ENCODE data around the gene AKR1C4. TPM values are rescaled to one million over a fixed set of nuclear protein-coding genes. Genes with fewer than 3 reads are reported as not detected.
"Not testable (repeated sequence)": the region's sequence is repeated elsewhere in the genome, so short reads cannot be mapped to it uniquely, and the experiment has no call there.

The AKR1C4 gene
- total RNA-seq, 1 donor from 2014 or later, result not detected

- H3K4me3 Mint-ChIP-seq, result no peak overlapping the region
- H3K27me3 ChIP-seq, result peaks cover 4% of the 10 kb centered on the region
These were observed 33.1 kb upstream of the AKR1C4 start for GRCh38 chr10:5163487-5163886.

GRCh38 chr10:5165738-5166137 is 30.9 kb upstream of the AKR1C4 start:
- Histone ChIP-seq H3K4me1 (peaks cover 14% of the 10 kb centered on the region), H2AFZ (replicated peaks) (no peak overlapping the region), H3K27ac (no peak overlapping the region), H4K20me1 (ENCODE audit: low read depth) (no peaks in the 10 kb centered on the region), H3K79me2 (ENCODE audit: low read depth) (no peaks in the 10 kb centered on the region), H3K9me3 (ENCODE audit: low read depth) (peaks cover 12% of the 10 kb centered on the region), H3K9ac (no peak overlapping the region), H3K27me3 (peaks cover 22% of the 10 kb centered on the region), H3K4me3 (no peak overlapping the region), H3F3A (ENCODE audit: low read depth) (peaks cover 12% of the 10 kb centered on the region), H3K4me2 (no peak overlapping the region), H3K36me3 (no peaks in the 10 kb centered on the region)
- Mint-ChIP-seq H3K36me3 (peaks cover 4% of the 10 kb centered on the region), H3K27me3 (ENCODE audit: insufficient read depth, low read depth) (peaks cover 3% of the 10 kb centered on the region), H3K9me3 (peaks cover 67% of the 10 kb centered on the region), H3K27ac (no peak overlapping the region), H3K4me3 (no peak overlapping the region), H3K4me1 (peaks cover 11% of the 10 kb centered on the region)
- DNase-seq (ENCODE audit: low spot score), result peak; percentile 6
- TF ChIP-seq EZH2phosphoT487 (IDR thresholded peaks at IDR 0.05) (no peak), EZH2 (IDR thresholded peaks at IDR 0.05) (no peak), CTCF (IDR thresholded peaks at IDR 0.05) (no peak)

More at GRCh38 chr10:5163487-5163886, 33.1 kb upstream of the AKR1C4 start:
- Histone ChIP-seq H3K4me3 (no peak overlapping the region), H3K27ac (no peak overlapping the region), H4K20me1 (ENCODE audit: low read depth) (no peaks in the 10 kb centered on the region), H3K9me3 (ENCODE audit: low read depth) (peaks cover 12% of the 10 kb centered on the region), H3F3A (ENCODE audit: low read depth) (no peaks in the 10 kb centered on the region), H3K4me2 (no peak overlapping the region), H3K79me2 (ENCODE audit: low read depth) (no peaks in the 10 kb centered on the region), H3K4me1 (no peaks in the 10 kb centered on the region), H3K9ac (no peak overlapping the region), H2AFZ (replicated peaks) (no peak overlapping the region), H3K36me3 (no peaks in the 10 kb centered on the region)
- H3K27me3 Mint-ChIP-seq (ENCODE audit: insufficient read depth, low read depth), result peaks cover 3% of the 10 kb centered on the region
- H3K9me3 Mint-ChIP-seq, result peaks cover 68% of the 10 kb centered on the region
- peaks cover 4% of the 10 kb centered on the region for H3K36me3 Mint-ChIP-seq
- DNase-seq (ENCODE audit: low spot score), result no peak
- H3K4me1 Mint-ChIP-seq, result no peaks in the 10 kb centered on the region
- H3K27ac Mint-ChIP-seq, result no peak overlapping the region
- TF ChIP-seq CTCF (IDR thresholded peaks at IDR 0.05) (no peak), EZH2 (IDR thresholded peaks at IDR 0.05) (no peak), EZH2phosphoT487 (IDR thresholded peaks at IDR 0.05) (no peak)

GRCh38 chr10:5168897-5169420 is 27.7 kb upstream of the AKR1C4 start:
- H3K9me3 ChIP-seq (ENCODE audit: low read depth), result peaks cover 12% of the 10 kb centered on the region
- Mint-ChIP-seq H3K27ac (peak overlapping the region; percentile 86), H3K9me3 (peaks cover 48% of the 10 kb centered on the region), H3K27me3 (ENCODE audit: insufficient read depth, low read depth) (peaks cover 3% of the 10 kb centered on the region), H3K4me1 (peaks cover 11% of the 10 kb centered on the region), H3K4me3 (peak overlapping the region; percentile 1), H3K36me3 (peaks cover 4% of the 10 kb centered on the region)
- TF ChIP-seq EZH2phosphoT487 (IDR thresholded peaks at IDR 0.05), result no peak
- no peak for TF ChIP-seq CTCF (IDR thresholded peaks at IDR 0.05)
- TF ChIP-seq EZH2 (IDR thresholded peaks at IDR 0.05), result no peak
- peaks cover 46% of the 10 kb centered on the region for H3K27me3 ChIP-seq
- peak overlapping the region; percentile 23 for H3K4me3 ChIP-seq
- no peaks in the 10 kb centered on the region for H4K20me1 ChIP-seq (ENCODE audit: low read depth)
- H3K27ac ChIP-seq, result peak overlapping the region; percentile 59
- H3K4me2 ChIP-seq, result peak overlapping the region; percentile 67
- no peak for DNase-seq (ENCODE audit: low spot score)
- peaks cover 12% of the 10 kb centered on the region for H3F3A ChIP-seq (ENCODE audit: low read depth)
- peaks cover 1% of the 10 kb centered on the region for H3K36me3 ChIP-seq
- H3K79me2 ChIP-seq (ENCODE audit: low read depth), result no peaks in the 10 kb centered on the region
- no peak overlapping the region for H3K9ac ChIP-seq
- H2AFZ ChIP-seq (replicated peaks), result peak overlapping the region; percentile 14
- peaks cover 14% of the 10 kb centered on the region for H3K4me1 ChIP-seq

GRCh38 chr10:5175581-5175980 is 21.1 kb upstream of the AKR1C4 start:
- not testable (repeated sequence) for H3K36me3 ChIP-seq; H3K4me2 ChIP-seq; H3K9me3 Mint-ChIP-seq; H3K4me3 ChIP-seq; H4K20me1 ChIP-seq (ENCODE audit: low read depth); H3K4me3 Mint-ChIP-seq; H2AFZ ChIP-seq (replicated peaks); H3K4me1 ChIP-seq; DNase-seq (ENCODE audit: low spot score); H3K27ac ChIP-seq; H3K36me3 Mint-ChIP-seq; H3K9ac ChIP-seq; H3K4me1 Mint-ChIP-seq; H3K27me3 Mint-ChIP-seq (ENCODE audit: insufficient read depth, low read depth); H3K27ac Mint-ChIP-seq; H3K9me3 ChIP-seq (ENCODE audit: low read depth); H3F3A ChIP-seq (ENCODE audit: low read depth); H3K79me2 ChIP-seq (ENCODE audit: low read depth)
- H3K27me3 ChIP-seq, result peaks cover 25% of the 10 kb centered on the region

- H3K27me3 Mint-ChIP-seq (ENCODE audit: insufficient read depth, low read depth); H3K4me1 Mint-ChIP-seq; H3K4me1 ChIP-seq; H3K36me3 ChIP-seq; H3K9ac ChIP-seq; H3K27ac ChIP-seq; H3K36me3 Mint-ChIP-seq; H3K4me3 Mint-ChIP-seq; H4K20me1 ChIP-seq (ENCODE audit: low read depth); H3K9me3 Mint-ChIP-seq; H3K9me3 ChIP-seq (ENCODE audit: low read depth); H3K27me3 ChIP-seq; H3K79me2 ChIP-seq (ENCODE audit: low read depth); H3F3A ChIP-seq (ENCODE audit: low read depth); H3K27ac Mint-ChIP-seq; DNase-seq (ENCODE audit: low spot score); H3K4me2 ChIP-seq; H2AFZ ChIP-seq (replicated peaks); H3K4me3 ChIP-seq: not testable (repeated sequence)
These were observed 16.1 kb upstream of the AKR1C4 start for GRCh38 chr10:5180503-5180902.
